ENCODE measurements around the gene PAK6.

GRCh38 chr15:40313531-40314398, 74.9 kb downstream of the PAK6 start:
- TF ChIP-seq CTCF (conservative IDR thresholded peaks at IDR 0.05; ENCODE audit: low read depth, low read length), result no peak
- TF ChIP-seq EZH2 (IDR thresholded peaks at IDR 0.05; ENCODE audit: borderline replicate concordance, low read depth, low read length, poor library complexity, severe bottlenecking), result no peak
